H9 (cell line): Measurements from ENCODE around the gene DCT. TPM values are rescaled to one million over a fixed set of nuclear protein-coding genes. Genes with fewer than 3 reads are reported as not detected.

Source experiments
- DNase-seq: peaks from one replicate; pipeline ENCODE4 v3.0.0-alpha.2; 2017
- H2AFZ ChIP-seq: one replicate; pipeline ENCODE4 v1.6.1; 2013; ENCODE audit warnings: mild to moderate bottlenecking, low read length, control low read depth, moderate library complexity
- H2AK5ac ChIP-seq: 2 replicates; pipeline ENCODE4 v1.6.1; 2013; ENCODE audit warnings: low read length, control low read depth, mixed read lengths; ENCODE audit not compliant: insufficient read length
- H2BK120ac ChIP-seq: one replicate; pipeline ENCODE4 v1.6.1; 2013; ENCODE audit warnings: low read depth, mild to moderate bottlenecking, low read length, control low read depth, inconsistent platforms; ENCODE audit not compliant: poor library complexity, severe bottlenecking
- H2BK12ac ChIP-seq: 2 replicates; pipeline ENCODE4 v1.6.1; 2013; ENCODE audit warnings: low read length, control low read depth, mixed read lengths, low read depth; ENCODE audit not compliant: insufficient read length
- H2BK15ac ChIP-seq: 2 replicates; pipeline ENCODE4 v1.6.1; 2013; ENCODE audit warnings: low read depth, low read length, control low read depth
- H2BK20ac ChIP-seq: one replicate; pipeline ENCODE4 v1.6.1; 2013; ENCODE audit warnings: low read depth, mild to moderate bottlenecking, low read length, control low read depth, inconsistent platforms; ENCODE audit not compliant: poor library complexity, severe bottlenecking
- H2BK5ac ChIP-seq: 2 replicates; pipeline ENCODE4 v1.6.1; 2013; ENCODE audit warnings: low read length, control low read depth, mixed read lengths; ENCODE audit not compliant: insufficient read length
- H3K14ac ChIP-seq: 2 replicates; pipeline ENCODE4 v1.6.1; 2013; ENCODE audit warnings: low read length, control low read depth; ENCODE audit not compliant: insufficient read depth
- H3K18ac ChIP-seq: 2 replicates; pipeline ENCODE4 v1.6.1; 2013; ENCODE audit warnings: low read depth, mild to moderate bottlenecking, mixed read lengths, low read length, control low read depth; ENCODE audit not compliant: insufficient read length
- H3K23ac ChIP-seq: 2 replicates; pipeline ENCODE4 v1.6.1; 2013; ENCODE audit warnings: low read length, control low read depth, mixed read lengths, low read depth; ENCODE audit not compliant: insufficient read length
- H3K23me2 ChIP-seq: 2 replicates; pipeline ENCODE4 v1.6.1; 2013; ENCODE audit warnings: low read depth, mild to moderate bottlenecking, mixed read lengths, low read length, control low read depth; ENCODE audit not compliant: insufficient read length, poor library complexity, severe bottlenecking
- H3K27ac ChIP-seq: 2 replicates; pipeline ENCODE4 v1.5.1; 2013; ENCODE audit warnings: low read length, control low read depth, mixed read lengths, low read depth; ENCODE audit not compliant: insufficient read length
- H3K27me3 ChIP-seq: 2 replicates; pipeline ENCODE4 v1.6.1; 2013; ENCODE audit warnings: low read length, control low read depth, inconsistent platforms; ENCODE audit not compliant: insufficient read depth
- H3K4ac ChIP-seq: 2 replicates; pipeline ENCODE4 v1.6.1; 2013; ENCODE audit warnings: low read depth, mild to moderate bottlenecking, control low read depth, inconsistent platforms, low read length, moderate library complexity
- H3K4me1 ChIP-seq: 2 replicates; pipeline ENCODE4 v1.6.1; 2013; ENCODE audit warnings: low read length, control low read depth, inconsistent platforms; ENCODE audit not compliant: insufficient read depth
- H3K4me2 ChIP-seq: 2 replicates; pipeline ENCODE4 v1.6.1; 2013; ENCODE audit warnings: low read length, control low read depth, mixed read lengths; ENCODE audit not compliant: insufficient read length, insufficient read depth
- H3K56ac ChIP-seq: 2 replicates; pipeline ENCODE4 v1.6.1; 2013; ENCODE audit warnings: low read depth, mild to moderate bottlenecking, mixed read lengths, low read length, control low read depth; ENCODE audit not compliant: insufficient read length
- H3K79me1 ChIP-seq: 2 replicates; pipeline ENCODE4 v1.6.1; 2013; ENCODE audit warnings: low read depth, mild to moderate bottlenecking, moderate library complexity, low read length, control low read depth, inconsistent platforms; ENCODE audit not compliant: insufficient read depth, poor library complexity, severe bottlenecking
- H3K79me2 ChIP-seq: 2 replicates; pipeline ENCODE4 v1.6.1; 2013; ENCODE audit warnings: low read length, control low read depth, inconsistent platforms; ENCODE audit not compliant: insufficient read depth
- H3K9ac ChIP-seq: 2 replicates; pipeline ENCODE4 v1.6.1; 2013; ENCODE audit warnings: low read length, control low read depth, mixed read lengths; ENCODE audit not compliant: insufficient read length; ENCODE audit errors: extremely low read depth
- H3K9me3 ChIP-seq: one replicate; pipeline ENCODE4 v1.6.1; 2013; ENCODE audit warnings: low read depth, low read length, inconsistent platforms; ENCODE audit not compliant: control insufficient read depth
- H3T11ph ChIP-seq: one replicate; pipeline ENCODE4 v1.6.1; 2013; ENCODE audit warnings: mild to moderate bottlenecking, low read length, control low read depth, inconsistent platforms
- H4K20me1 ChIP-seq: one replicate; pipeline ENCODE4 v1.6.1; 2013; ENCODE audit not compliant: control insufficient read depth, insufficient read length, insufficient read depth
- H4K5ac ChIP-seq: 2 replicates; pipeline ENCODE4 v1.6.1; 2013; ENCODE audit warnings: low read depth, mild to moderate bottlenecking, mixed read lengths, low read length, control low read depth; ENCODE audit not compliant: insufficient read length
- H4K8ac ChIP-seq: replicated peaks from 2 replicates; pipeline ENCODE4 v1.6.1; 2013; ENCODE audit warnings: low read length, control low read depth, mixed read lengths, low read depth; ENCODE audit not compliant: insufficient read length
- H4K91ac ChIP-seq: 2 replicates; pipeline ENCODE4 v1.6.1; 2013; ENCODE audit warnings: low read depth, mild to moderate bottlenecking, moderate library complexity, mixed read lengths, low read length, control low read depth; ENCODE audit not compliant: insufficient read length
- H3K27ac Mint-ChIP-seq, 3 experiments: 2 replicates in 2 of 3; 3 replicates in 1 of 3; pipeline ENCODE4 v1.8.0; 2020 to 2021; ENCODE audit warnings: mixed read lengths in 3 of 3, mild to moderate bottlenecking in 1 of 3, moderate library complexity in 1 of 3
- H3K27me3 Mint-ChIP-seq: 2 replicates; pipeline ENCODE4 v1.8.0; 2021; ENCODE audit warnings: low read depth, mild to moderate bottlenecking, moderate library complexity, mixed read lengths
- H3K36me3 Mint-ChIP-seq, 3 experiments: 2 replicates in 2 of 3; 3 replicates in 1 of 3; pipeline ENCODE4 v1.8.0; 2020 to 2021; ENCODE audit warnings: low read depth in 3 of 3, mixed read lengths in 3 of 3; ENCODE audit not compliant: insufficient read depth in 1 of 3
- H3K4me1 Mint-ChIP-seq, 2 experiments: 2 replicates each; pipeline ENCODE4 v1.8.0; 2020; ENCODE audit warnings: mixed read lengths in 2 of 2
- H3K4me3 Mint-ChIP-seq, 2 experiments: 2 replicates in 1 of 2; 3 replicates in 1 of 2; pipeline ENCODE4 v1.8.0; 2020 to 2021; ENCODE audit warnings: mild to moderate bottlenecking in 2 of 2, mixed read lengths in 2 of 2, moderate library complexity in 1 of 2
- H3K9me3 Mint-ChIP-seq, 2 experiments: 2 replicates in 1 of 2; 3 replicates in 1 of 2; pipeline ENCODE4 v1.8.0; 2020; ENCODE audit warnings: mild to moderate bottlenecking in 2 of 2, mixed read lengths in 2 of 2, moderate library complexity in 1 of 2
- CTCF ChIP-seq: fragments of 200-600 bp; sonication (generic); conservative IDR thresholded peaks from 3 replicates; pipeline ENCODE4 v1.8.0; 2021; ENCODE audit warnings: antibody characterized with exemption, mild to moderate bottlenecking
- total RNA-seq: library from RNA; stranded (reverse); gene quantifications from 2 replicates; pipeline ENCODE4 v1.2.1, GENCODE V29; 2021

DCT gene
- total RNA-seq, 1 experiment from 2014 or later: not detected

GRCh38 chr13:94413598-94413944 lies 65.9 kb downstream of the DCT start:
- H3K56ac ChIP-seq: no peak overlapping the region
- no peak overlapping the region for H2AK5ac ChIP-seq
- DNase-seq: no peak
- no peaks in the 10 kb centered on the region for H3K23me2 ChIP-seq
- no peak overlapping the region for H4K5ac ChIP-seq
- no peaks in the 10 kb centered on the region for H3K27me3 Mint-ChIP-seq
- H3K36me3 Mint-ChIP-seq: no peaks in the 10 kb centered on the region; a peak in 1 of 7 replicates
- TF ChIP-seq CTCF: no peak
- no peaks in the 10 kb centered on the region for H4K20me1 ChIP-seq
- H3K79me2 ChIP-seq: no peaks in the 10 kb centered on the region
- no peak overlapping the region for H2BK20ac ChIP-seq
- no peak overlapping the region for H3T11ph ChIP-seq
- H2AFZ ChIP-seq: no peak overlapping the region
- H3K27ac ChIP-seq: no peak overlapping the region
- peaks cover 2 to 3% of the 10 kb centered on the region in 2 experiments; a peak in 2 of 5 replicates for H3K9me3 Mint-ChIP-seq
- H3K23ac ChIP-seq: no peak overlapping the region
- no peak overlapping the region for H3K14ac ChIP-seq
- H3K4me2 ChIP-seq: no peak overlapping the region
- H3K4me3 Mint-ChIP-seq: no peak overlapping the region
- H2BK12ac ChIP-seq: no peak overlapping the region
- H4K91ac ChIP-seq: no peak overlapping the region
- H3K4ac ChIP-seq: no peak overlapping the region
- H2BK120ac ChIP-seq: no peak overlapping the region
- H2BK5ac ChIP-seq: no peak overlapping the region
- no peak overlapping the region for H2BK15ac ChIP-seq
- peaks cover 5 to 6% of the 10 kb centered on the region in 2 experiments for H3K4me1 Mint-ChIP-seq
- H3K27me3 ChIP-seq: no peaks in the 10 kb centered on the region
- H3K9ac ChIP-seq: no peak overlapping the region
- H3K4me1 ChIP-seq: no peaks in the 10 kb centered on the region
- H3K79me1 ChIP-seq: no peaks in the 10 kb centered on the region
- no peak overlapping the region for H4K8ac ChIP-seq
- no peak overlapping the region for H3K18ac ChIP-seq
- no peaks in the 10 kb centered on the region for H3K9me3 ChIP-seq
- H3K27ac Mint-ChIP-seq: no peak overlapping the region
